ENCODE data around the gene SIL1.

SIL1 gene

DNA sequence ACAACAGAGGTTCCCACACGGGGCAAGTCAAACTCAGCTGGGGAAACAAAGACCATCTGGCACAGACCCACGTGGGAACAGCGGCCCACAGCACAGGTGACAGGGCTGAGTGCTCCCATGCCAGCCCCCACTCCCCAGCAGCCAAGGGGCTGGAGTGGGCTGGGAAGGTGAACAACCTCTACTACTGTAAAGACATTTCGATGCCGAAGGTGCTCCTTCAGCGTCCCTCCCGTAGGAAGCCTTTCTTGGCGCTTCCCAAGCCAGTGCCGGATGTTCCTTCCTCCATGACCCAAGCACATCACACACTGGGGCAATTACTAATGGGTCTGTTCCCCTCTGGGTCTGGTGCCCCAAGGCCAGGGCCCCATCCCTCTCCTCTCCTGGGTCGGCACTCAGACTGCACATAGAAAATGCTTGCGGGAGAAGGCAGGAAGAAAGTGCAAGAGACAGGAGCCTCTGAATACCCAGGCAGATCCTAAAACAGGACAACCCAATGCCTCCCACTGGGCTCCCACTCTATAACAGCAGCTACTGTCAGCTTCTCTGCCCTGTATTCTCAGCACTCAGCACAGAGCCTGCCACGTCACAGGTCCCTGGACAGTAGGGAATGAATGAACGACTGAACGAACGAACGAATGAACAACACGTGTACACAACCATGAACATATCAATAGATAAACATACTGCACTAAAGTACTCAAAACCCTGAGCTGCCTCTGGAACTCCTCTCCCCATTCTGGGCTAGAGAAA, 246.0 kb downstream of the SIL1 start:
- DNase-seq: no peak

DNA sequence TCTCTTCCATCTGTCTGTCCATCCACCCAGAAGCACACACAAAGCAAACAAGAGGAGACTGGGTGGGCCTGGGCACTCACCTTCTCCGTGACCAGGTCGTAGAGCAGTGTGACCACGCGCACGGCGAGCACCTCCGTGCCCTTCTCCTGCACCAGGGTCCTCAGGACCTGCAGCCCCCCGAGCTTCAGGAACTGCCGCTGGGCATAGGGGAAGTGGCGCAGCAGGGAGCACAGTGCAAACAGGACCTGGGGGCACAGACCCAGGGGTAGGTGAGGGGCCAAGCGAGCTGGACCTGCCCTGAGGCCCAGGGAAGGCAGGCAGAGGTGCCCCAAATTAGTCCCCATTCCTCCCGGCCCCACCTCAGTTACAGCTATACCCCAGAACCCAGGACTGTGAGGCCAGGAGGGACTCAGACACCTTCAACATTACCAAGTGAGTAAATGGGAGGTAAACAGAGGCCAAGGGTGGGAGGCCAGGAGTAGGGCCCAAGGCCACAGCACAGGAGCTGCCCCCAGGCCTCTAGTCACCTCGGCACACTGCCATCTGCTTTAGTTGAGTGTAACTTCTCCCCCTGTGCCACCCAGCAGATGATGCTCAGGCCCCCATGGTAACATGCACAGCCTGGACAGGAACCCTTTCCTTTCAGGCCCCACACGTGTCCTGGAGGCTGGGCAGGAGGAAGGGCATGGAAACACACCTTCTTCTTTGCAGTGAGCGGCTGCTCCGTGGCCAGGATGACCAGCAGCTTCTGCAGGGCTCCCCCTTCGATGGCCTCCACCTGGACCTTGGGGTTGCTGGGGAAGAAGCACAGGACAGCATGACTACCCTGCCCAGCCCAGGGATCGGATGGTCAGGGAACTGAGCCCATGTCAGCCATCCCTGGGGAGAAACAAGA, 246.8 kb downstream of the SIL1 start:
- no peak for DNase-seq

DNA sequence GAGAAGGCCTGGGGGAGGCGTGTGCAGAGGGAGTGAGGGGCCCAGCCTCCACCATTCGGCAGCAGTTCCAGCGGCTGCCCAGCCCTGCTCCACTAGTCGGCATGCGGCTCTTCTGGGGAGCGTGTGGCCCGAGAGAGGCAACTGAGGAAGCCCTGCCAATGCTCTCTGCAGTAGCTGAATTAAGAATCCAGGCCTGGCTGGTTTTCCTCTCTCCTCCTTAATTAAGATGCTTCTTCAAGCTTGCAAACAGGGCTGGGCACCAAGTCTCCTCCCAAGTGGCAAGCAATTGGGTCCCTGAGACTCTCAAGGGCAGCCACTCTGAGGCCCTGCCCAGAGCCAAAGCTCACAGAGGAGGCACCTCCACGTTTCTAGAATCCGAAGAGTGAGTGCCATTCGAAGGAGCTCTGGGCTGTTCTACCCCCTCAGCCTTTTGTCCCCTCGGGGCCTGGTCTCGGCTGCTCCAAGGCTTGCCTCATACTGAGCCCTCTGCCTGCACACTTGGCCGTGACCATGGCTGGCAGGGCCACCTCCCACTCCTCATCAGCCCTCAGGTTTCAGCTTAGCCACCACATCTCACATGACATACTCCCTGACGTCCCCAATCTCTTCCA, 247.6 kb downstream of the SIL1 start:
- no peak for DNase-seq

DNA sequence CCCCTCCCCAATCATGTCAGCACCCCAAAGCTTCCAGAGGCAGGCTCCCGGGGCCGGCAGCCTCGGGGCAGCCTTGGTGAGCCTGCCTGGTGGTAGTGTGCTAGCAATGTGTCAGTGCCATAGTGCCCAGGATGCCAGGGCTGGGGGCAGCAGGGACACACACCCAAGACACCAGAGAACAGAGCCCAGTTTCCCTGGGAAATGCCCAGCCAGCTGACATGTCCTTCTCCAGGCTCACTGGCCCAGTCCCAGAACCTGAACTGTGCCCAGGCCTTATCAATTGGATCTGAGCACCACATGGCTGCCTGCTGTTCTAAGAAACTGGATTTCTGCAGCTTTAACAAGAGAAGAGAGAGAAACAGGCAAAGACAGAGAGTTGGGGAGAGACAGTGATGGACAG, 248.2 kb downstream of the SIL1 start:
- DNase-seq: no peak

DNA sequence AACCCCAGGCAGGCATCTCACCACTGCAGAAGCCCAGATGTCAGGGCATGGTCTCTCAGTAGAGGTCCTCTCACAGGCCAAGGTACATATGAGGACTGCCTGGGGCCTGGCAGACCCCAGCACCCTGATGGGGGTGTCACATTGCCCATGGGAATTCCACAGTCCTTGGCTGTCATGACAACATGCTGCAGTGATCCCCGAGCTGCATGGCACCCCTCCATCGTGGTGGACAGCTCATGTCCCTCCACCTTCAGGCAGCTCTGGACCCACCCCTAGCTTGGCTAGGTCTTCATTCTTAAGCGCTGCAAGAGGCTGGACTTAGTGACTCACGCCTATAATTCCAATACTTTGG, 249.0 kb downstream of the SIL1 start:
- DNase-seq: no peak

DNA sequence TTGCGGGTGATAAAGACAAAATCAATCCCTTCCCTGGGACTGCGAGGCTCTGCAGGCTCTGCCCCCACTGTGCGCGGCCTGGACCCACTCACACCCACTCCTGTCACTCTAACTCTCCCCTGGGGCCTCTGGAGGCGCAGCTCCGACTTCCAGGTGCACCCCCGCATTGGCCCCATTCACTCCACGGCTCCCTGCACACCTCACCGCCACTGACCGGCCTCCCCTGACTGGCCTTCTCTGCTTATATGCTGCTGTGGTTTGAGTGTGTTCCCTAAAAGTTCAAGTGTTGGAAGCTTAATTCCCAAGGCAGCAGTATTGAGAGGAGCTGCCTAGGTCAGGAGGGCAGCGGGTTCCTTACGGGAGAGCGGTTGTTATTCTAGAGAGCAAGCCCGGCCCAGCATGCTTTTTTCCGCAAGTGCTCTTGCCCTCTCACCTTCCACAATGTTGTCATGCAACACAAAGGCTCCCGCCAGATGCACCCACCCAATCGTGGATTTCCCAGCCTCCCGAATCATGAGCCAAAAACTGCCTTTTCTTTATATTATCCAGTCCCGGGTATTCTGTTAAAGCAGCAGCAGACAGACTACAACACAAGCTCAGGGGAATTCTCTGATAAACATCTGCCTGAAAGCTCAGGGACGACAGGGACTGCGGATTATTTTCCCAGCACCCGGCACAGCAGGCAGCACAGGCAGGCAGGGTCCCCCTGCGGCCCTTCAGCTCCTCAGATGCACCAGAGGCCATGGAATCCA, 249.5 kb downstream of the SIL1 start:
- DNase-seq: no peak

DNA sequence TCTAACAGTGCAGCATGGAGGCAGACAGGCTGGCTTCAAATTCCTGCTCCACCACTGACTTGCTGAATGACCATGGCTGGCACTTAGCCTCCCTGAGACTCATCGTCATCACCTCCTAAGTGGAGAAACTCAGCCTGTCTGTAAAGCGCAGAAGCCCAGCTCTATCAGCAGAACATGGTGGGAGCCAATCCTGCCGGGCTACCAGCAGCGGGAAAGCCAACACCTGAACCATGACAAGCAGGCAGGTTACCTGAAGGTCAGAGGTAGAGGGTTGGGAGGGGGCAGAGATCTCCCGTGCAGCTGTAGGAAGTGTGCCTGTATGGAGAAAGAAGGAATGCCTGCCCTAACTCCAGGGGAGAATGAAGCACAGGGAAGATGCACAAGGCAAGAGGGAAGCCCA, 250.4 kb downstream of the SIL1 start:
- no peak for DNase-seq

DNA sequence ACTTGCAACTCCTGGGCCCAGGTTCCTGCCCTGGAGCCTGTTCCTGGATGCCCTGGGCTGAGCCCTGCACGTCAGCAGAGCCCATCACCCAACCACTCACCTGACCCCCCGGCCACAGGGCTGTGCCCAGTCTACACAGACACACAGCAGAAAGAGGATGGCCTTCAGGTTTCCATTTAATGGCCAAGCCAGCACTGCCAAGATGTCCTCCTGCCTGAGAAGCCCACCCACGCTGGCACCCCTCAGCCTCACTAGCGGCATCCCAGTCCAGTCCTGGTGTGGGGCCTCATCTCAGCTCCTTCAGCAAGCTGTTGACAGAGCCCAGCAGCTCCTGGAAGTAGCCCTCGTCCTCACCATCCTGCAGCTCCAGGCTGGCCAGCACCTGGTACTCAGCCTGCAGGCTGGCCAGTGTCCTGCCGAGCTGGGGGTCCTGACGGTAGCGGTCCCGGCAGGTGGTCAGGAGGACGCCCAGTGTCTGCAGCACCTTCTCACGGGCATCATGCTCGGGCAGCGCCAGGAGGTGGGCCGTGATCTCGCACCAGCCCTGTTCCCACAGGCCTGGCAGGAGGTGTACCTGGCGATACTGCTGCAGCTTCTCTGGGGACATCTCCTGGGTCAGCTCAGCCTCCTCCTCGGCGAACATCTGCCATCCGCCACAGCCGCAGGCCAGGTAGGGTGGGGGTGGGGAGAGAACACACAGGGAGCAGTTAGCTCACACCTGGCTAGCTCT, 251.2 kb downstream of the SIL1 start:
- DNase-seq: no peak

DNA sequence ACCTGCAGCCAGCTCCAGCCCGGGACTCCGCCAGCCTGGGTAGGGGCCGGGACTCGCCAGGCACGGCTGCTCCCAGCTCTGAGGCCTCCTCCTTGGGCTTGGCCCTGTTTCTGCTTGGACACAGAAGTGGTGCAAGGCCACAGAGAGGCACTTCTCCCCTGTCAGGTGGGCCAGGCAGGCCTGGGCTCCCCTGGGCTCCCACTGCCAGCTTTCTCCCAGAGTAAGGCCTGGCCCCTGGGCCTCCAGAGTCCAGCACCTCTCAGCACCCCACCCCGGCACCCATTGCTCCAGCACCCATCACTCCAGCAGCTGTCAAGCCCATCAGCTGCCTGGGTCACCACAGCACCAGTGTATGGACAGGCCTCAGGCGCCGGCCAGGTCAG, 251.9 kb downstream of the SIL1 start:
- no peak for DNase-seq

DNA sequence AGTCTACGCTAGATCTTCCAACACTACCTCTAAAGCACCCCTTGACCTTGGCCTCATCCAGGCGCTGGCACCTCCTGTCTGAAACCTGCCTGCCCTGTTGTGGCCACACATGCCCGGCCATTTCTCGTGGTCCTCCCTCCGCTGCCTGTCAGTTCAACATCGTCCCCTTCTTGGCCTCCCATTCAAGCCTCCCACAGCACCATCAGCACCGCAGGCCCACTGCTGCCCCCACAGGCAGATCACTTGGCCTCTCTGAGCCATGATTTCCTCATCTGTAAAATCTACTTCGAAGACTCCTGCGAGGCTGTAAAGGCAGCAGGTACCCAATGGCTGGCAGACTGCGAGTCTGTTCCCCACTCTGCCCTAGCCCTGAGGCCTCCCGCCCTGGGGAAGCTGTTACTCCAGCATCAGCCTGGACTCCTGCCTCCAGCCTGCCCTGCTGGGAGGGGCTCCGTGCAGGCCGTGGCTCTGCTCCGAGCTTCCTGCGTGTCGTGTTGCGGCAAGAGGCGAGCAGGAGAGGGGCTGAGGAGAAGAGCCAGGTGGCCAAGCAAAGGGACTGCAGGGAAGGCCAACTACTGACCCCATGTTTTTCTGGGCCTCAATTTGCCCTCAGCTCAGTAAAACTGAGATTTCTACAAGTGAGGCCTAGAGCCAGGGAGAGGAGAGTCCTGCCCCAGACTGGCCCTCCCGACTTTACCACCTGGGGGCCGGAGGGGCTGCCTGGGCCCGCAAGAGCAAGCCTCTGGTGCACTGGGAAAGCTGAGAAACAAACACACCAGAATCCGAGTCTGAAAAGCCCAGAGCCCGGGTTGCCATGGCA, 252.5 kb downstream of the SIL1 start:
- DNase-seq: no peak

DNA sequence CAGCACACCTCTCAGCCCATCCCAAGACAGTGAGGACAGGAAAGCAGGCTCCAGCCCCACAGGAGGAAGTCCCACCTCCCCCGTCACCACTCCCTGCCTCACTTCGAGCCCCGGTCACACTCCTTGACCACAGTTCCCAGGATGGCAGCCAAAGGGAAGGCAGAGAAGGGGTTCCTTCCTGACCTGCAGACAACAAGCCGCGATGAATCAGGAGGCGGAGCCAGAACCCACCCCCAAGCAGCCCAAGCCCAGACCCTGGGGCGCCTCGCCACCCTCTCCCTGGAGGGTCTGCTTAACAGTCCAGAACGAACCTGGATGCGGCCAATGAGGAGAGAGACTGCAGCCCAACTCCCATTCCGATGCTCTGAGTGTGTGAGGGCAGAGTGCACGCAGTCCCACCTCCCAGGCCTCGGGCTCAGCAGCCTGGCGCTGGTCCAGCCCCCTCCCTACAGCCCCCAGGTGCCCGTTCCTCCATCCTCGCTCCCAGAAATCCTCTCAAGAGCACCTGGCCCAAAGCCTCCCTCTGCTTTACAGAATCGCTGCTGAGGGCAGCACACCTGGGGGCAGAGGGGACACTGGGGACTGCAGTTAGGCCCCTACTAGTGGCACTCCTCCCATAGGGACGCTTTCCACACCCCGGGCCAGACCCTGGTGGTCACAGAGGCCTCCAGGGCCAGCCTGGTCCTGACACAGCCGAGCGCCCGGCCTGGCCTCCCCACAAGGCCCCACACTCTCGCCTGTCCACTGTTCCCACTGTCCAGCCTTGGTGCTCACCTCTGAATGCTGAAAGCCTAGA, 253.4 kb downstream of the SIL1 start:
- no peak for DNase-seq

DNA sequence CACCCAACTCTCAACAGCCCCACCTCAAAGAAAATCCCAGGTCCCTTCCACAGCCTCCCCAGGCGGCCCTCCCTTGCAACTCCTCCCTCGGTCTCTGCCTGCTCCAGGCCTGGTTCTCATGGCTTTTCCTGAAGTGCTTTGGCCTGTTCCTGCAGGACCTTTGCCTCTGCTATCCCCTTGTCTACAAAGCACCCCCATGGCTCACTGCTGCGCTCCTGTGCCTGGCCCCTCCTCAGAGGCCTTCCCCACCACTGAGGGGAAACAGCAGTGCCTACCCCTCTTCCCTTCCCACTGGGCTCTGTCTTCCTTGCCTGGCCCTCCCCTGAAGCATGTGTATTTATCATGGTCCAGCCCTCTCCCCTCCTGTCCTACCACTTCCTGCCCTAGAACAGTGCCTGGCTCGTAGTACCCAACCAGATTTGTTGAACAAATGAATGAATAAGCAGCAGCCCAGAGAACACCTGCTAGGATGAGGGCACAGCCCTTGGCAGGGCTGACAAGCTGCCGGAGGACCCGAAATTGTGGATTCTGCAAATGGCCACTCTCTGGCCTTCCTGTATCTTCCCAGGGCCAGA, 254.5 kb downstream of the SIL1 start:
- no peak for DNase-seq

DNA sequence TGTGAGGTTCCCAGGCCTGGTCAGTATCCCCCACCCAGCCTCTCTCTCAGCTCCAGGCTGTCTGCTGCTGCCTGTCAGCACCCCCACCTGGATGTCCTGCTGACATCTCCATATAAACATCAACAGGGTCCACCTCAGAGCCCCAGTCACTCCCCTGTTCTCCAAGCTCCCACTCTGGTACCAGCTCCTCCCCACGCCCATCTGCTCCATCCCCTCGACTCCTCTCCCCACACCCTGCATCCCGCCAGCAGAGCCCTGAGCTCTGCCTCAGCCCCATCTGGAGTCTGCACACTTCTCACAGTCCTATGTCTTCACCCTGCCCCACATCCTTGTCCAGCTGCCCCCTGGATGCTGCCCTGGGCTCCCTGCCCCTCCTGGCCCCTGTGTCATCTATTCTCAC, 255.3 kb downstream of the SIL1 start:
- DNase-seq: no peak

DNA sequence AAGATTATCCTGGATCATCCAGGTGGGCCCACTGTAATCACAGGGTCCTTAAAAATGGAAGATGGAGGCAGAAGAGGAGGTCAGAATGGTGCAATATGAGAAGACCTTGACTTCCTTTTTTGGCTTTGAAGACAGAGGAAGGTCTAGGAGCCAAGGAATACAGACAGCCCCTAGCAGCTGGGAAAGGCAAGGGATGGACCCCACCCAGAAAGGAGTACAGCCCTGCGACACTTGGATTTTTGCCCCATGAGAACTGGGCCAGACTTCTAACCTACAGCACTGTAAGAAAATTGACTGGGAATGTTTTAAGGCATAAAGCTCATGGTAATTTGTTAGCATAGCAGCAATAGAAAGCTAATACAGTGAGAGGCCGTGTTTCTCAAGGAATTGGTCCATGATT, 256.1 kb downstream of the SIL1 start:
- DNase-seq: no peak

DNA sequence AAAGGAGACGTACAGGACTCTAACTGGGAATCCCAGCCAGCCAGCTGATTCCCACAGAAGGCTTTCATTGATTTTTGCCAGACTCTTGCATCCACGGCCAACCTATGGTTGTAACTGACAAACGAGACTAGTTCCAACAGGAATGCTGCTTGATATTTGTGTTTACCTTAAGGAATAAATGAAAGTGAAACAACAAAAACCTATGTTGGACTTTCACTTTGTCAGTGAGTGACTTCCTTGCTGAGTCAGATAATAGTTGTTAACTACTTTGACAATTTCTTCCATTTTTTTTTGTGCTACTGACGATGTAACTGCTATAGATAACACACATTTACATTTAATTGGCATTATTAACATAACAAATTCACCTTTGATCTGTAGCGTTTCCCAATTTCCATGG, 259.6 kb downstream of the SIL1 start:
- DNase-seq: no peak

DNA sequence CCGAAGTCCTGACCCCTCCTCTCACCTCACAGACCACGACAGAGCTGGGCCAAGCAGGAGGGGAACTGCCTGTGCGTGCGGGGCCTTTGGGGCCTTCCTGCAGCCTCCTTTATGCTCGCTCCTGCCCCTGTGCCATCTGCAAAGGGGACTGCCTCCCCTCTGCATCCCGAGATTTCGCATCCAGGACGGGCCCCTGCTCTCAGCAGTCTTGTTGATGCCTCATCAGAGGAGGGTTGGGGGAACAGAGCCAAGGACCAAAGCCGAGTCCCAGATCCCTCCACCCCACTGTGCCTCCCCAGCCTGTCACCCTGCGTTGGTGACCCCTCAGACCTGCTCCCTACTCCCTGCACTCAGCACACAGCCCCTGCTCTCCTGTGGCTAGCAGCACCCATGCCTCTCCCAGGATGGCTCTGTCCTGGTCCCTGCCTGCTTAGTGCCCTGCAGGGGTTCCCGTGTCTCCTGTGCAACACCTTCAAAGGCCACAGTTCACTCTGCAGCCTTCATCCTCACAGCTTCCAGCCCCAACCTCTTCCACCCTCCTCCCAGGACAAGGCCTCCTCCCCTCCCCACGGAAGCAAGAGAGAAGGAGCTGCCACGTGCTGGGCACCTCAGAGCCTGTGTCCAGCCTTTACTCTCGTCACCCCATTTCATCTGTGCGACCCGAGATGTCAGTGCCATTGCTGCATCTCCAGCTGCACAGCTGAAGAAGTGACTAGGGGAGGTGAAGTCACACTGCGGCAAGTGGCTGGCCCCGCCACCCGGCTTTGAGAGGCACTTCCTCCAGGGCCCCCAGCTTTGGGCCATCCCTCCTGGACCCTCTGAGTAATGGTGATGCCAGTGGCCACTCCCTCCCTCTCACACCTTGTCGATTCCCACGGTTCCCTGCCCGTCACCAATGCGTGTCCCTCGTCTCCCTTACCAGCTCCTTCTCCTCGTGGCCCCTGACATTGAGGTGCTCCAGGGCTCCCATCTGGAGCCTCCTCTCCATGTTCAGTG, 260.5 kb downstream of the SIL1 start:
- no peak for DNase-seq

DNA sequence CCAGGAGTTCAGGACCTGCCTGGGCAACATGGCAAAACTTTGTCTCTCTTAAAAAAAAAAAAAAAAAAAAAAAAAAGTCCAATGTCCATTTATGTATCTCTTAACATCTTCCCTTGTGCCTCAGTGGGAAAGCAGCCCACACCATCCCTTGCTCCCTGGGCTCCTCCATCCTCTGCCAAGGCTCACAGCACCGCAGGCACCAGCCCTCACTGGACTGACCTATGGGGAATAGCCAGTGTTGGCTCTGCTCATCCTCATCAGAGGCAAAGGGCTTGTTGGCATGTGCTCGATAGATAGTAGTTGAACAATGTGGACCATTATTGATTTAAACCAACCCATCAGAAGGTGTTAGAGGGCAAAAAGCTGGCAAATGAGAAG, 261.2 kb downstream of the SIL1 start:
- DNase-seq: no peak

DNA sequence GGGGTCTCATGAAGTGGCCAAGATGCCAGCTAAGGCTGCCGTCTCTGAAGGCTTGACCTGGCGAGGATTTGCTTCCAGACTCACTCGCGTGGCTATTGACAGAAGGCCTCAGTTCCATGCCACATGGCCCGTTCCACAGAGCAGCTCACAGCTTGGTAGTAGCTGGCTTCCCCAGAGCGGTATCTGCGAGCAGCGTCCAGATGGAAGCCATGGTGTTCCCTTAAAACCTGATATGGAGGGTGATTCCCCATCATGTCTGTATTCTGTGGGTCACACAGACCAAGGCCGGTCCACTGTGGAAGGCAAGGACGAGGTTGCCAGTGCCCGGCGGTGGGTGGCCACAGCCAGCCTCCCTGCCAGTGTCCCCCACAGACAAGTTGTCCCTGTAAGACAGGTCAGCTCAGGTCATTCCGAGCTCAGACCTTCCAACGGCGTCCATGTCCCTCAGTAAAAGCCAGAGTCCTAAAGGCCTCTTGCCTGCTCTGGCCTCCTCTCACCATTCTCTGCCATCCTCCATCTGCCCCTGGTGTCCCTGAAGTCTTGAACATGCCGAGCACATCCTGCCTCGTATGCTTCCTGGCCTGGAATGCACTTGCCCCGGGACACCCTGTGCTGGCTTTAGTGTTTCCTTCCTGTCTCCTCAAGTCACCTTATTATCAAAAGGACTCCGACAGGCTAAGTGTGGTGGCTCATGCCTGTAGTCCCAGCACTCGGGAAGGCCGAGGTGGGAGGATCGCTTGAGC, 261.8 kb downstream of the SIL1 start:
- DNase-seq: no peak
